Cardiac septum (tissue), 1 donor: ENCODE data around the gene IFT74. TPM values are rescaled to one million over a fixed set of nuclear protein-coding genes. Genes with fewer than 3 reads are reported as not detected.

Experiments
- DNase-seq: peaks from one replicate; pipeline ENCODE4 v3.0.0-alpha.2; 2020; ENCODE audit warnings: low spot score
- intact Hi-C: fragments of 100-400 bp; cut with DNase I; formaldehyde crosslinking; loops from one replicate; pipeline ENCODE4 v1.14.0; 2022
- long read RNA-seq: library from polyadenylated mRNA; unstranded; transcript quantifications from one replicate; pipeline ENCODE4 v2.0.0, GENCODE V29; 2021
- total RNA-seq: library from RNA; stranded (reverse); fragmentation: NEBNext Ultra II Directional; extraction: Animal tissue kit (Norgen Biotek cat#: 25700); gene quantifications from one replicate; pipeline ENCODE4 v1.2.1, GENCODE V29; 2021
- donor health status: DM: no; HTN: no; CAD: no.

The IFT74 gene
- 8.7 TPM for total RNA-seq
- long read RNA-seq, transcript IFT74-201 (20 exons, 2,160 nt): major isoform, 5 of 13 reads
- long read RNA-seq, partial matches to known transcripts: 2 of 13 reads
- long read RNA-seq, other reads (novel, unspliced or antisense): 6 of 13 reads

DNA sequence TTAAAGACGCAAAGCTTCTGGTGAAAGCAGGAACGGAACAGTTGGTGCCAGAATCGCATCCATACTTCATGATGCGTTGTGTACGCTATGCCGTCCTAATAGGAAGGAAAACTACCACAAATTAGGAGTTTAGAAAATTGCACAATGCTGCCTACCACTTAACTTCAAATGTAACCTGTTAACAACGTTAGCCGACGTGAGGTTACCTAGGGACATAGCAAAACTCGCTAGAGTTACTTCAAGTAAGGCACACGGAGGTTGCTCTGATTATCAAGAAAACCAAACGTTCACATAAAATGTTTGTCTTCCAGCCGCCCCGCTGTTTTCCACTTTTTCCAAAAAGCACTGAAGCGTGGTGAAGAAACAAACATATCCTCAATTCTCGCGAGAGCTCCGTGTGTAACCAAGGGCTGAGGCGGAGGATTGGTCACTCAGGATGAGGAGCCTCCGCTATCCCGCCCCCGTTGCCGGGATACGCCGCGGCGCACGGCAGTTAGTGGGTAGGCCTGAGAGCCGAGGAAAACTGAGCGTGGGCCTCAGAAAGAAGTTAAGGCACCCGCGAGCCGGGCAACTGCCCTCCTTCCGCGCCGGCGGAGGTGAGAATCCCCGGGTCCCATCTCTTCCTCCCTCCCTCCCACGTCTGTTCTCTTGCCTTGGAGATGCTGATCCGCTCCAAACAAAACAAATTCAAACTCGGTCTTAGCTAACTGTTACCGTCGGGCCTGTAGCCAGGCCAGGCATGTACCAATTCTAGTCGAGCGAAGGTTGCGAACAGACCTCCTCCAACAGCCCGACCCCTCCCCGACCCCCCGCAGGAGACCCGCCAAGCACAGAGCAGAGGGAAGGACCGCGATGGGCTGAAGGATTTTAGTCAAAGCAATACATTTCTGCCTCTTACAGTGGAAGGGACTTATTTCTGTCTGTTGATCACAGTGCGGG, at the start of gene IFT74:
TSS of gene IFT74 (plus strand) at position 492 of the 939 bp plus-strand sequence. CDS start 5,556 bp downstream, outside the sequence.
- intact Hi-C loops: loop anchor here (1.0 kb wide), 1 partner anchor 9 kb away; the partner anchor contains the start of gene PLAA
- peak; percentile 98 for DNase-seq

DNA sequence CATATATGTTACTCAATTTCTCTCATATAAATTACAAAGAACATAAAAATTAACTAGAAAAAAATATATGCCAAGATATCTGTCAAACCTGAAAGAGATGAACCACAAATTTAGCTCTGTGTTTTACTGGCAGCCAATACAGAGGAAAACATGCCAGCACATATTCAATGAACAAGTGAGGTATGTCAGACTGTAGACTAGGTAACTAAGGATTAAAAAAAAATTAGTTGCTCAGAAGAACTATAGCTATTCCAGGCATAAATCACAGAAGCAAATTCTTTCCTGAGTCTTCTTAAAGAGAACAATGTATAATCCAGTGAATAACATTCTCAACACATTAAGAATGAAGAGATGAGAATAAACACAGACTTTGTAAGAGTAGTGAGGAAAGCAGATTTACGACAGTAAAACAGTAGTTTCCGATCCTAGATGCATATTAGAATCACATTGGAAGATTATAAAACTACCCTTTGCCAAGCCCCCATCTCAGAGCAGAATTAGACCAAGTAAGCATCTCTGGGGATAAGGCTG, 43.0 kb upstream of the IFT74 start:
- DNase-seq: no peak
- intact Hi-C loops: no loop called here

DNA sequence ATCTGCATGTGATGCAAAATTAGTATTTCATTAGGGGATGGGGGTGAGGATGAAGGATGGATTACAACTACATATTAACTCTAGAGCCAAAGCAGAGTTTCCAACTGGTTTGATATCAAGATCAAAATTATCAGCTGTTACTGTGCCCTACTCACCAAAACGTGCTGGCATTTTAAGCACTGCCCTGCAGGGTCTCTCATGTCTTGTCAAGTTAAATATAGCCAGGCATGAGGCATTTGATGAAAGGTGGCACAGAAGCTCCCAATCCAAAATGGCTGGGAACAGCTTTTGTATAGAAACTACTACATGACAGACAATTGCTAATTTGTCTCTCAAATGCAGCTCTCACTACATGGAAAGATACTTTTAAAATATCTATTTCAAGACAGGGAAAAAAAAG, 36.5 kb upstream of the IFT74 start:
- intact Hi-C loops: no loop called here
- DNase-seq: no peak

DNA sequence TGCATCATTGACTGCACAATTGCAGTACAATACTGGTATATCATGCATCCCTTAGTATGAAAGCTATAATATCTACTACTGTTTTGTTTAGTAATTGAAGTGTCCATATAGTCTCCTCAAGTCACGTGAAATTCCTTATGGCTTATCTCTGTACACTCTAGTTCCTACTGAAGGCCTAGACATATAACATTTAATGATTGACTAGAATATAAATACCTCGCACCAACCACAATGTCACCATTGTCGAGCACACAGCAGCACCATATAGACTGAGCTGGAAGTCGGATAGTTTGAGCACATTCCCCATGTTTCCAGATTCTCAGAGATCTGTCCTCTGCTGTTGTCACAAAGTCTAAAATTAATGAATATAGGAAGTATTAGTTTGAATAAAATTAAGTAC, 30.6 kb upstream of the IFT74 start:
- DNase-seq: no peak
- intact Hi-C loops: no loop called here

DNA sequence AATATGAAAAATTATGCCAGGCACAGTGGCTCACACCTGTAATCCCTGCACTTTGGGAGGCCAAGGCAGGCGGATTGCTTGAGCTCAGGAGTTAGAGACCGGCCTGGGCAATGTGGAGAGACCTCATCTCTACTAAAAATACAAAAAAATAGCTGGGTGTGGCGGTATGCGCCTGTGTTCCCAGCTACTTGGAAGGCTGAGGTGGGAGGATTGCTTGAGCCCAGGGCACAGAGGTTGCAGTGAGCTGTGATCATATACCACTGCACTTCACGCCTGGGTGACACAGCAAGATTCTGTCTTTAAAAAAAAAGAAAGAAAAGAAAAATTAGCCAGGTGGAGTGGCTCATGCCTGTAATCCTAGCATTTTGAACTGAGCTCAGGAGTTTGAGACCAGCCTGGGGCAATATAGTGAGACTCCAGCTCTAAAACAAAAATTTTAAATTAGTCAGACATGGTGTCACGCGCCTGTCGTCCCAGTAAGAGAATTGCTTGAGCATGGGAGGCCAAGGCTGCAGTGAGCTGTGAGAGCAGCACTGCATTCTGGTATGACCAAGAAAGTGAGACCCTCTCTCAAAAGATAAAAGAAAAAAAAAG, 27.2 kb upstream of the IFT74 start:
- intact Hi-C loops: no loop called here
- no peak for DNase-seq

DNA sequence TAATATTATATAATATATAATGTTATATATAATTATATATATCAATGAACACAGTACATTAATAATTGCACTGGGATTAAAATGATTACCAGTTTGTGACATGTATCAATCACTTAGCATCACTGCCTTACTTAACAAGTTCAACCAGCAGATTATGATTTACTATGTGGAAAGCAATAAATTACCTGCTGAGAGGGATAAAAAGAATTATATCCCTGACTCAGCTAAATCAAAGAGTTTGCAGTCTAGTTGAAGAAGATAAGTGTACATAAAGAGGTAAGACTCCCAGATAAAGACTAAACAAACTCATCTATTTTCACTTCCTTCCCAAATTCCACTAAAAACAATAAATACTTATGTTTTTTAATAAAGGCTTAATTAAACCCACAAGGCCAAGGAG, 20.4 kb upstream of the IFT74 start:
- no peak for DNase-seq
- intact Hi-C loops: no loop called here

DNA sequence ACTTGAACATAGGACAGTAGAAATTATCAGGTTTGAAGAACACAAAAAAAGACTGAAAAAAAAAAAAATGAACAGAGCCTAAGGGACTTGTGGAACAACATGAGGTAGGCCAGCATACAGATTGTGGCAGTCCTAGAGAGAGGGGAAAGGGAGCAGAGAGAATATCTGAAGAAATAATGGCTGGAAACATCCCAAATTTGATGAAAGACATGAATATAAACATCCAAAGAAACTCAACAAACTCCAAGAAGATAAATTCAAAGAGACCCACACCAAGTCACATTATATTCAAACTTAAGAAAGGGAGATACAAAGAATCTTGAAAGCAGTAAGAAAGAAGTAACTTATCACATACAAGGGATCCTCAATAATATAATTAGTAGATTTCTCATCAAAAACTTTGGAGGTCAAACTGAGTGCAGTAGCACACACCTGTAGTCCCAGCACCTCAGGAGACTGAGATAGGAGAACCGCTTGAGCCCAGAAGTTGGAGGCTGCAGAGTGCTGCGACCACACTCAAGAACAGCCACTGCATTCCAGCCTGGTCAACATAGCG, 18.3 kb upstream of the IFT74 start:
- intact Hi-C loops: no loop called here
- no peak for DNase-seq

DNA sequence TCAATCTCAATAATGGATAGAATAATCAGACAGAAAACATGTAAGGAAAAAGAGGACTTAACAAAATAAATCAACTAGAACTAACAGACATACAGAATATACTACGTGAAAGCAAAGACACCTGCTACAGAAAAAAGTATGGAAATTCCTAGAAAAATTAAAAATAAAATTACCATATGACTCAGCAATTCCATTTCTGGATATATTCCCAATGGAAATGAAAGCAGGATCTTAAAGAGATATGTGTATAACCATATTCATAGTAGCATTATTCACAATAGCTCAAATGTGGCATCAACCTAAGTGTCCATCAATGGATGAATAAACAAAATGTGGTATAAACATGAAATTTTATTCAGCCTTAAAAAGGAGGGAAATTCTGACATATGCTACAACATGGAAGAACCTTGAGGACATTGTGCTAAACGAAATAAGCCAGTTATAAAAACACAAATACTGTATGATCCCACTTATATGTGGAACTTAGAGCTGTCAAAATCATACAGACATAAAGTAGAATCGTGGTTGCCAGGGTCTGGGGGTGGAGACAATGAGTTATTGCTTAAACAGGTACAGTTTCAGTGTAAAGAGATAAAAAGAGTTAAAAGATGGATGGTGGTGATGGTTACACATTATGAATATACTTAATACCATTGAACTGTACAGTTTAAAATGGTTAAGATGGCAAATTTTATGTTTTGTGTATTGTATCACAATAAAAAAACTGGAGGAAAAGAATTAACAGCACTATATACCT, 16.1 kb upstream of the IFT74 start:
- intact Hi-C loops: no loop called here
- DNase-seq: no peak

DNA sequence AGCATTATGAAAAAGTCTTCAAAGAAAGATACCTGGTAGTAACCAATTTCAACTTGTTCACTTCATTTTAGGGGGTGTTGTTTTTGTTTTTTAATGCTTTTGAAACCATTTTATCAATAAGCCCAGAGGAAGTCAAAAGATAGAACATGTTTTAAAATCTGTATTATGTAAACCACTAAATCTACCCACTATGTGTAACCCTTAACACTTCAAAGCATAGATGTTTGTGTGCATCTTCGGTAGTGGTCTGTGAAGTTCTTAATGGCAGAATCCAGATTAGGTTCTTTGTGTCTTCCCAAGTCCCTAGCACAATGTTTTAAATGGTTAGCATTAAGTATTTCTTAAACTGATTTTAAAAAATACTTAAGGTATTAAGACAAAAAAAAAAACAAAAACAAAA, 15.4 kb upstream of the IFT74 start:
- intact Hi-C loops: no loop called here

DNA sequence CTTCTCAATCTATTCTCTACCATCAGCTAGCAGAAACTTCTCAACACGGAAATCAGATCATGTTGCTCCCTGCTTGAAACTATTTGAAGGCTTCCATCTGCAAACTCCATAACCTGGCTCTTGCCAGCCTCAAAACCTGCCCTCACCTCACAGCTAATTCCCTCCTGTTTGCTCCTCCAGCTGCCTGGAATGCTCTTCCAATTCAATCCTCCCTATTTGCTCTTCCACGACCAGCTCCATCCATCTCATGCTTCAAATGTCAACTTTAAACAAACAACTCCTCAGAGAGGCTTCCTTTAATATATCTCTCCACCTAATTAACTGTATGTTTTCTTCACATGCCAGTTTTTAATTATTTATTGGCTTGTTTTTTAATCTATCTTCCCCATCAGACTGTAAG, 10.6 kb upstream of the IFT74 start:
- intact Hi-C loops: no loop called here
- no peak for DNase-seq

More for the DNA sequence above, 15.4 kb upstream of the IFT74 start:
- no peak for DNase-seq

DNA sequence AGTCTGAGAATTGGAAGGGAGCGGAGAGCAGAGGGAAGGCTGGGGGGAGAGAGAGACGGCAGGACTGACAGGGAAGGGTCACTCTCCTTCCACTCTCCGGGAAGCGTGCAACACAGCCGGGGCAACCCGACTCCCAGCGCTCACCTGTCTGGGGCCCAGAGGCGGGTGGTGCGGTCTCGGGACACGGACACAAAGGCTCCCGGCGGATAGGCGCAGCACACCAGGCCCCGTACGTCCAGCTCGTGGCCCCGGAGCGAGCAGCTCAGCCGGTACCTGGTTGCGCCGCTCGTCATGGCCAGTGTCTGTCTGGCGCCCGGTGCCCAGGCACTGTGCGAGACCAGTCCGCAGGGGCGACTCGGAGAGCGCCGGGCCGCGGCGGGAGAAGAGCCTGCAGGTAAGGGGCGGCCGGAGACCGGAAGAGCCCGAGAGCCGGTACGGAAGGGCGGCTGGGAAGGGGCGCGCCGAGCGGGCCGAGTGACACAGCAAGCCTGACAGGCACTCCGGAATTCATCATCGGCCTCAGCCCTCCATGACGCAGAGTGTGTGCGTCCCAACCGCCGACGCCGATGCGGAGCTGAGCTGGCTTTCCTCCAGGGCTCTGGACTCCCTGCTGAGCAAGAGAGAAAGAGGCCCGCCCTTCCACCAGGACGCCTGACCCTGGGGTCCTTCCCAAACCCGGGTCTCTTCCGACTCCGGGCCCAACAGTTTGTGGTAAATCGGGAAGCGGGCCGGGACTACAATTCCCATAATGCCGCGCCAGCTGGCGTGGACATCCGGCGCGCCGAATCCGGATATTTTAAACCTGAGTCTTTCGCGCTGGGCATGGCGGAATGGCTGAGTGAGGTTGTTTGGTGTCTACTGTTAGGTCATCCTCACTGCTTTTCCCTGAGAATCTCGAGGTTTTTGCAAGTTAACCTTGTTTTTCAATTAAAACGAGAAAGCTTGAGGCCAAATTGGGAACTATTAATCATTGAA, 9.2 kb upstream of the IFT74 start, which contains the start of gene PLAA:
TSS of gene PLAA (minus strand) at position 490 of the 975 bp plus-strand sequence. CDS start at position 293, 197 bp downstream.
- intact Hi-C loops: loop anchor here (1.0 to 2.0 kb wide), 2 partner anchors 9 to 54 kb away; partner anchors contain the start of genes CAAP1 and IFT74
- peak; percentile 96 for DNase-seq

DNA sequence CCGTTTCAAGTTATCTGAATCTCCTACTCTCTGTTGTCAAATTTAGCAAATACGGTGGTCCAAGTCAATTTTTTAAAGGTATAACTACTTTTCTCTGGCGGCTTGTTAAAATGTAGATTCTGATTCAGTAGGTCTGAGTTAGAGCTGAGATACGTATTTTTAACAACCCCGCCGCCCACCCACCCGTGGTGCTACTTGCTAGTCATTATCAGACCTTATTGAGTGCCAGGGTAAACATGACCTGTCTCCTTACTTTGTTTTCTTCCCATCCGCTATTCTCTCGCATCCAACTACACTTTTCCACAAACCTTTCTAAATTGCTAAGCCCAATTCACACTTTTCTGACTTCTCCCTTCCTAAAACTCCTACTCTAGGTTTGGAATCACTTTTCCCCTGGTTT, 8.5 kb upstream of the IFT74 start:
- intact Hi-C loops: loop anchor here (1.0 to 2.0 kb wide), 2 partner anchors 9 to 55 kb away; partner anchors contain the start of genes CAAP1 and IFT74
- DNase-seq: no peak

DNA sequence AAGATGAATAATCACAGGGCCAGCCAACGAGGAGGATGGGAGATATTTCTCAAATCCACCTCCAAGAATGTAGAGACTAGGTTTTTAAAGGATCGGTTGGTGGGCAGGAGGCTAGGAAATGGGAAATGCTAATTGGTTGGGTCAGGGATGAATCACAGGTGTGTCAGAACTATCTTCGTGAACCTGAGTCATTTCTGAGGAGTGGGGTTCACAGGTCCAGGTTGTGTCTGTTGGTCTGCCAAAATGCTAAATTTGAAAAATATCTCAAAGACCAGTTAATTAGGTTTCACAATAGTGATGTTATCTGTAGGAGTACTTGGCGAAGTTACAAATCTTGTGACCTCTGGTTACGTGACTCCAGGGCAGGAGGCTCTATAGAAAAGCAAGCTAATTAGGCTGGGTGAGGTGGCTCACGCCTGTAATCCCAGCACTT, 6.6 kb upstream of the IFT74 start:
- intact Hi-C loops: loop anchor here (5.0 kb wide), 1 partner anchor 623 kb away; the partner anchor contains the start of gene C9orf72
- no peak for DNase-seq

DNA sequence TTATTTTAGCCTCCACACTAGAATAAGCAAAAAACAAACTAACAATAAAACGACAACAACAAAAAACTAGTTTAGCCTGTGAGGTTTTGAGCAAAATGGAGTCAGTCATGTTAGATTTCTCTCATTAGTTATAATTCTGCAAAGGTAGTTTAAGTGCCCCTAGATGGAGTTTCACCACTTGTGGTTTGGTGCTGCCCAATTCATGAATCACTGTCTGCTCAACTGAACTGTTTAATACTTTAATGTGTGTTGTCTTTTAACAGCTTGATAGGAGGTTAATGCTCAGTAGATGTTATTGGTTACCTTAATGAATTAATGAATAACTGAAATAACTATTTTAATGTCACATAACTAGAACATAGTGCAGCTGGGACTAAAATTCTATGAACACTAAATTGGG, 5.7 kb upstream of the IFT74 start:
- intact Hi-C loops: loop anchor here (5.0 kb wide), 1 partner anchor 622 kb away; the partner anchor contains the start of gene C9orf72
- no peak for DNase-seq

DNA sequence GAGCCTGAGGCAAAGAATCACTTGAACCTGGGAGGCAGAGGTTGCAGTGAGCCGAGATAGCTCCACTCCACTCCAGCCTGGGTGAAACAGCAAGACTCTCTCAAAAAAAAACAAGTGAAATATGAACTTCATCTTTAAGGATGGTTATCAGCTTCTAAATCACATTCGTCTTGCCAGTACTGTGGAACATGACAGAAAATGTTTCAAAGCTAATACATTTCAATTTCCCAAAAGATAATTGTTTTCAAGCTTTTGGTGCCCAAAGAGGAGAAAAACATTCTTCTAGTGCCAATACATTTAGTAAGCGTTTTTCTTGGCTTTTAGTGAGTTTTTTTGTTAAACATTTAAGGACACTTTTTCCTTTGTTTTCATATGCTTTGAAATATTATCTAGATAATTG, 4.4 kb upstream of the IFT74 start:
- intact Hi-C loops: loop anchor here (5.0 kb wide), 1 partner anchor 621 kb away; the partner anchor contains the start of gene C9orf72

DNA sequence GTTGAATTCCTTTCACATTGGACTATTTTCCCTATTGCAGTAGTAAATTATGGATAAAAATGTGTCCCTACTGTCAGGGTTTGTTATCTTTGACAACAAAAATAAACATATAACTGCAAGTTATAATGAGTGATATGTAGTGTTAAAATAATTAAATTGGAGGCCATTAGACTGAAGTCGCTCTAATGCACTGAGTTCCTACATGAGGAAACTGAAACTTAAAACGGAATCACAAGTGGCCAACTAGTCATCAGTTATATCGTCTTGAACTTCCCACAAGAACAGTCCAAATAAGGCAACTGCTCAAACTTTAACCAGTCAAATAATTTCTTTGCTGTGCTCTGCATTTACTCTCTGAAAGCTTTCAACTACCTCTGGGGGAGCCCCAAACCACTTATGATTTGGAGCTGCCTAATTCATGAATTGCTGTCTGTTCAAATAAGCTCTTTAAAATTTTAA, 2.1 kb upstream of the IFT74 start:
- intact Hi-C loops: loop anchor here (5.0 kb wide), 1 partner anchor 618 kb away; the partner anchor contains the start of gene C9orf72
- no peak for DNase-seq

More for the DNA sequence above, 4.4 kb upstream of the IFT74 start:
- DNase-seq: no peak

DNA sequence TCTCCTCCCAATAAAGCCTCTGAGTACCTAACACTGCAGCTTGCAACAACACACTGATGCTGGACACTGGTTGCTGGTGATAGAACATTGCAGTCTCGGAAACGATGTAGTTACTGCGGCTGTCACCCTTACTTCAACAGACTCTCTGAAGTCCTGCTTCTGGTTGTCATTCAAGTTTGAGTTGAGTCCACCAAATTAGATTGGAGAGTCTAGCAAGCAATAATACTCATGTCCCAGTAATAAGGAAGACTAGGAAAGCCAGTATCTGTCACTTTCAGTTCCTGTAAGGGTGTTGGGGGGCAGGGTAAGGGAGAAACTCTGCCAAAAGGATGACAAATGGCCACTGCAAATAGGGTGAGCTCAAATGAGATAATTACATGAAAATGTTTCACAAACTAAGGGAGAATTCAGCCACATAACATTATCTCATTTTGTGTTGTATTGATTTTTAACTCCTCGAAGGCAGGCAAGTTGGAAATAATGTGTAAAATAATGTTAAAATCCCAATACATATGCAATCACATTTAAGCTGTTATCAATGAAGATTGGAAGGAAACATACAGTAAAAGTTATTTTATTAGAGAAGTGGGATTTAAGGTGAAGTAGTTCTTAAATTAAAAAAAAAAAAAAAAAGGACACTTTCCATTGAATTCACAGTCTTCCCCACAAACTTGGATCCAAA, 849 bp upstream of the IFT74 start:
- DNase-seq: no peak
- intact Hi-C loops: no loop called here
